22Rv1 (cell line): ENCODE measurements around the gene AFG1L.
"Not testable (repeated sequence)": the region's sequence is repeated elsewhere in the genome, so short reads cannot be mapped to it uniquely, and the experiment has no call there.

Experiments
- ZFX ChIP-seq: fragments of 450-650 bp; IDR thresholded peaks from 2 replicates; pipeline ENCODE4 v1.6.1; 2017; ENCODE audit warnings: antibody characterized with exemption, borderline replicate concordance
- TF ChIP-seq, protein P1 (sequence below): fragments of 450-650 bp; IDR thresholded peaks from 2 replicates; pipeline ENCODE4 v1.5.1; 2017; ENCODE audit warnings: mild to moderate bottlenecking

DNA sequence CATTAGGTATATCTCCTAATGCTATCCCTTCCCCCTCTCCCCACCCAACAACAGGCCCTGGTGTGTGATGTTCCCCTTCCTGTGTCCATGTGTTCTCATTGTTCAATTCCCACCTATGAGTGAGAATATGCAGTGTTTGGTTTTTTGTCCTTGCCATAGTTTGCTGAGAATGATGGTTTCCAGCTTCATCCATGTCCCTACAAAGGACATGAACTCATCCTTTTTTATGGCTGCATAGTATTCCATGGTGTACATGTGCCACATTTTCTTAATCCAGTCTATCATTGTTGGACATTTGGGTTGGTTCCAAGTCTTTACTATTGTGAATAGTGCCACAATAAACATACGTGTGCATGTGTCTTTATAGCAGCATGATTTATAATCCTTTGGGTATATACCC, 154.9 kb downstream of the AFG1L start:
- TF ChIP-seq, protein P1, sequence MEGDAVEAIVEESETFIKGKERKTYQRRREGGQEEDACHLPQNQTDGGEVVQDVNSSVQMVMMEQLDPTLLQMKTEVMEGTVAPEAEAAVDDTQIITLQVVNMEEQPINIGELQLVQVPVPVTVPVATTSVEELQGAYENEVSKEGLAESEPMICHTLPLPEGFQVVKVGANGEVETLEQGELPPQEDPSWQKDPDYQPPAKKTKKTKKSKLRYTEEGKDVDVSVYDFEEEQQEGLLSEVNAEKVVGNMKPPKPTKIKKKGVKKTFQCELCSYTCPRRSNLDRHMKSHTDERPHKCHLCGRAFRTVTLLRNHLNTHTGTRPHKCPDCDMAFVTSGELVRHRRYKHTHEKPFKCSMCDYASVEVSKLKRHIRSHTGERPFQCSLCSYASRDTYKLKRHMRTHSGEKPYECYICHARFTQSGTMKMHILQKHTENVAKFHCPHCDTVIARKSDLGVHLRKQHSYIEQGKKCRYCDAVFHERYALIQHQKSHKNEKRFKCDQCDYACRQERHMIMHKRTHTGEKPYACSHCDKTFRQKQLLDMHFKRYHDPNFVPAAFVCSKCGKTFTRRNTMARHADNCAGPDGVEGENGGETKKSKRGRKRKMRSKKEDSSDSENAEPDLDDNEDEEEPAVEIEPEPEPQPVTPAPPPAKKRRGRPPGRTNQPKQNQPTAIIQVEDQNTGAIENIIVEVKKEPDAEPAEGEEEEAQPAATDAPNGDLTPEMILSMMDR, result not testable (repeated sequence)
- not testable (repeated sequence) for TF ChIP-seq ZFX
